ENCODE measurements around the gene TUBB3.

Gene TUBB3

GRCh38 chr16:89954462-89954861, 31.3 kb downstream of the TUBB3 start:
- TF ChIP-seq CTCF (conservative IDR thresholded peaks at IDR 0.05; ENCODE audit: low read depth, low read length): no peak
- DNase-seq (ENCODE audit: low read depth): no peak
- H3K4me3 ChIP-seq (ENCODE audit: low read depth, low read length): no peak overlapping the region

- DNase-seq (ENCODE audit: low read depth): no peak
- H3K4me3 ChIP-seq (ENCODE audit: low read depth, low read length): no peak overlapping the region
- TF ChIP-seq CTCF (conservative IDR thresholded peaks at IDR 0.05; ENCODE audit: low read depth, low read length): no peak
These were observed 32.0 kb downstream of the TUBB3 start for GRCh38 chr16:89955001-89955685.

- H3K4me3 ChIP-seq (ENCODE audit: low read depth, low read length): no peak overlapping the region
These were observed 33.5 kb downstream of the TUBB3 start for GRCh38 chr16:89956505-89957215.

GRCh38 chr16:89957216-89957785, 34.2 kb downstream of the TUBB3 start:
- no peak for DNase-seq (ENCODE audit: low read depth)
- no peak for TF ChIP-seq CTCF (conservative IDR thresholded peaks at IDR 0.05; ENCODE audit: low read depth, low read length)
- no peak overlapping the region for H3K4me3 ChIP-seq (ENCODE audit: low read depth, low read length)

More at GRCh38 chr16:89956505-89957215, 33.5 kb downstream of the TUBB3 start:
- TF ChIP-seq CTCF (conservative IDR thresholded peaks at IDR 0.05; ENCODE audit: low read depth, low read length): no peak
- no peak for DNase-seq (ENCODE audit: low read depth)

- H3K4me3 ChIP-seq (ENCODE audit: low read depth, low read length): no peak overlapping the region
- peak; percentile 37 for DNase-seq (ENCODE audit: low read depth)
These were observed 34.9 kb downstream of the TUBB3 start for GRCh38 chr16:89958068-89958467.

GRCh38 chr16:89958596-89958995, 35.5 kb downstream of the TUBB3 start:
- TF ChIP-seq CTCF (conservative IDR thresholded peaks at IDR 0.05; ENCODE audit: low read depth, low read length): no peak
- no peak for DNase-seq (ENCODE audit: low read depth)
- H3K4me3 ChIP-seq (ENCODE audit: low read depth, low read length): no peak overlapping the region

More at GRCh38 chr16:89958068-89958467, 34.9 kb downstream of the TUBB3 start:
- TF ChIP-seq CTCF (conservative IDR thresholded peaks at IDR 0.05; ENCODE audit: low read depth, low read length): no peak

Data from choroid plexus epithelial cell (primary cell).